ENCODE data around the gene TLN1.

TLN1 gene

GRCh38 chr9:35690294-35690613 is 41.7 kb downstream of the TLN1 start:
- Histone ChIP-seq H3K4me3 (ENCODE audit: low read depth, low read length) (peak overlapping the region; percentile 58), H3K36me3 (ENCODE audit: control insufficient read depth in 2 of 2, insufficient read depth in 1 of 2, low read length in 2 of 2) (peaks cover 0 to 4% of the 10 kb centered on the region in 2 experiments; a peak in 1 of 3 replicates), H3K4me1 (ENCODE audit: control insufficient read depth, insufficient read depth, low read length) (peaks cover 3% of the 10 kb centered on the region; the same call in 1 of the 2 replicates), H3K9me3 (ENCODE audit: control insufficient read depth, insufficient read depth, low read depth, low read length) (no peaks in the 10 kb centered on the region), H3K27ac (ENCODE audit: extremely low read depth, low read depth, low read length) (no peak overlapping the region)
- ChIA-PET POLR2A (interaction anchor here (0.7 to 2.9 kb wide), 11 partner anchors 10 to 342 kb away, joined by 3 to 23 read pairs (median 7); partner anchors contain the start of genes ARHGEF39, CCDC107, CREB3 and HRCT1), CTCF (interaction anchor here (0.7 to 9.0 kb wide), 5 partner anchors 25 to 86 kb away, joined by 3 to 157 read pairs (median 3); partner anchors contain the start of genes ARHGEF39, CCDC107 and RMRP)
- TF ChIP-seq ZNF426 (tag by site-specific recombination; IDR thresholded peaks at IDR 0.05) = no peak
- TF ChIP-seq KLF7 (tag by site-specific recombination; IDR thresholded peaks at IDR 0.05; ENCODE audit: borderline replicate concordance) = no peak
- no peak for TF ChIP-seq ZNF670 (tag by site-specific recombination; IDR thresholded peaks at IDR 0.05; ENCODE audit: low read depth)
- TF ChIP-seq ZNF510 (tag by site-specific recombination; IDR thresholded peaks at IDR 0.05; ENCODE audit: insufficient replicate concordance) = no peak
- no peak for TF ChIP-seq ZNF324 (tag by site-specific recombination; IDR thresholded peaks at IDR 0.05)
- no peak for TF ChIP-seq ZNF792 (tag by site-specific recombination; IDR thresholded peaks at IDR 0.05)

DNA sequence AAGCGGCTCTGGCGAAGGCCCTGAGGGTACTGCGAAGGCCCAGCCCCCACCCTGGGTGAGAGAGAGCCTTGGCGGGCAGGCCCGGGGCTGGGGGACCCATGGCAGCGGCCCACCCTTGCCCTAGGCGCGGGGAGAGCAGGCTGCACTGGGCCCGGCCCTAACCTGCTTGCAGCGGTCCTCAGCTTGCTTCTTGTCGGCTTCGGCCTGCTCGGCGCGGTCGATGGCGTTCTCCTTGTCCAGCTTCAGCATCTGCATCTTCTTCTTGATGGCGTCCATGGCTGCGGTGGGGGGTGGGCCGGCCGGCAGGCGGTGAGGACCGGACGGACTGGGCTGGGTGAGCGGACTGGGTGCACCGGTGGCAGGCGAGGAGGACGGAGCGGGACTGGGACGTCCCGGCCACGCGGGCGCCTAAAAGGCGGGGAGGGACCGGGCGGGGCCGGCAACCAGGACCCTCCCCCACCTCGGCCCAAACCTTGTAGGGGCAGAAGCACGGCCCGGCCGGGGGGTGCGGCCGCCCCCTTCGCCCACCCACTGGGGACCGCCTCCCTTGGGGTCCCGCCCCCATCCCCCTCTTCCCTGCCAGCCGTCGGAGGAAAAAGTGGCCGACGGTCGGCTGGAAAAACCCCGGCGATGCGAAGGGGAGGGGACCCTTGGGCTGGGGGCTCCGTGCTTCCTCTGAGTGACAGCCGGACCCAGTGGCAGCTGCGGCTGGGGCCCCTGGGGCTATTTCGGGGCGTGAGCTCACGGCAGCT is 42.3 kb downstream of the TLN1 start, which contains the start of gene TPM2:
TSS of gene TPM2 (minus strand) at position 384 of the 752 bp plus-strand sequence. CDS start at position 276, 108 bp downstream.
- H3K4me3 ChIP-seq (ENCODE audit: low read depth, low read length) = peak within 1 kb of the TSS; percentile 58
- peaks cover 3% of the 10 kb centered on the region; the same call in 1 of the 2 replicates for H3K4me1 ChIP-seq (ENCODE audit: control insufficient read depth, insufficient read depth, low read length)
- peaks cover 0 to 10% of the 10 kb centered on the region in 2 experiments; a peak in 1 of 3 replicates for H3K36me3 ChIP-seq (ENCODE audit: control insufficient read depth in 2 of 2, insufficient read depth in 1 of 2, low read length in 2 of 2)
- POLR2A ChIA-PET = interaction anchor here (0.5 to 2.9 kb wide), 8 partner anchors 25 to 73 kb away, joined by 3 to 23 read pairs (median 9); partner anchors contain the start of genes ARHGEF39, CCDC107, CREB3 and RMRP
- TF ChIP-seq KLF8 (tag by site-specific recombination; IDR thresholded peaks at IDR 0.05) (peak; percentile 35; the same call in 1 of the 2 replicates), ZNF433 (tag by site-specific recombination; IDR thresholded peaks at IDR 0.05; ENCODE audit: low read depth) (no peak)
- peak within 1 kb of the TSS; percentile 56; the same call in 1 of the 2 replicates for H3K27ac ChIP-seq (ENCODE audit: extremely low read depth, low read depth, low read length)
- CTCF ChIA-PET = interaction anchor here (0.7 to 9.0 kb wide), 3 partner anchors 29 to 42 kb away, joined by 3 to 157 read pairs (median 13); partner anchors contain the start of genes ARHGEF39, CCDC107 and RMRP
- H3K9me3 ChIP-seq (ENCODE audit: control insufficient read depth, insufficient read depth, low read depth, low read length) = no peaks in the 10 kb centered on the region

- ChIA-PET POLR2A (interaction anchor here (1.1 to 2.3 kb wide), 5 partner anchors 8 to 31 kb away, joined by 3 to 7 read pairs (median 4); partner anchors contain the start of genes ARHGEF39, CCDC107 and RMRP), CTCF (interaction anchor here (0.6 to 2.4 kb wide), 7 partner anchors 7 to 43 kb away, joined by 3 to 23 read pairs (median 5); partner anchors contain the start of genes ARHGEF39 and CCDC107)
- TF ChIP-seq EGR2 (tag by site-specific recombination; IDR thresholded peaks at IDR 0.05; ENCODE audit: low read depth) = peak; percentile 81
- peak; percentile 67 for TF ChIP-seq ZNF664 (tag by site-specific recombination; IDR thresholded peaks at IDR 0.05)
- TF ChIP-seq, protein P1, sequence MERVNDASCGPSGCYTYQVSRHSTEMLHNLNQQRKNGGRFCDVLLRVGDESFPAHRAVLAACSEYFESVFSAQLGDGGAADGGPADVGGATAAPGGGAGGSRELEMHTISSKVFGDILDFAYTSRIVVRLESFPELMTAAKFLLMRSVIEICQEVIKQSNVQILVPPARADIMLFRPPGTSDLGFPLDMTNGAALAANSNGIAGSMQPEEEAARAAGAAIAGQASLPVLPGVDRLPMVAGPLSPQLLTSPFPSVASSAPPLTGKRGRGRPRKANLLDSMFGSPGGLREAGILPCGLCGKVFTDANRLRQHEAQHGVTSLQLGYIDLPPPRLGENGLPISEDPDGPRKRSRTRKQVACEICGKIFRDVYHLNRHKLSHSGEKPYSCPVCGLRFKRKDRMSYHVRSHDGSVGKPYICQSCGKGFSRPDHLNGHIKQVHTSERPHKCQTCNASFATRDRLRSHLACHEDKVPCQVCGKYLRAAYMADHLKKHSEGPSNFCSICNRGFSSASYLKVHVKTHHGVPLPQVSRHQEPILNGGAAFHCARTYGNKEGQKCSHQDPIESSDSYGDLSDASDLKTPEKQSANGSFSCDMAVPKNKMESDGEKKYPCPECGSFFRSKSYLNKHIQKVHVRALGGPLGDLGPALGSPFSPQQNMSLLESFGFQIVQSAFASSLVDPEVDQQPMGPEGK (tag by site-specific recombination; IDR thresholded peaks at IDR 0.05) = no peak
- TF ChIP-seq, protein P2, sequence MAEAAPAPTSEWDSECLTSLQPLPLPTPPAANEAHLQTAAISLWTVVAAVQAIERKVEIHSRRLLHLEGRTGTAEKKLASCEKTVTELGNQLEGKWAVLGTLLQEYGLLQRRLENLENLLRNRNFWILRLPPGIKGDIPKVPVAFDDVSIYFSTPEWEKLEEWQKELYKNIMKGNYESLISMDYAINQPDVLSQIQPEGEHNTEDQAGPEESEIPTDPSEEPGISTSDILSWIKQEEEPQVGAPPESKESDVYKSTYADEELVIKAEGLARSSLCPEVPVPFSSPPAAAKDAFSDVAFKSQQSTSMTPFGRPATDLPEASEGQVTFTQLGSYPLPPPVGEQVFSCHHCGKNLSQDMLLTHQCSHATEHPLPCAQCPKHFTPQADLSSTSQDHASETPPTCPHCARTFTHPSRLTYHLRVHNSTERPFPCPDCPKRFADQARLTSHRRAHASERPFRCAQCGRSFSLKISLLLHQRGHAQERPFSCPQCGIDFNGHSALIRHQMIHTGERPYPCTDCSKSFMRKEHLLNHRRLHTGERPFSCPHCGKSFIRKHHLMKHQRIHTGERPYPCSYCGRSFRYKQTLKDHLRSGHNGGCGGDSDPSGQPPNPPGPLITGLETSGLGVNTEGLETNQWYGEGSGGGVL (tag by site-specific recombination; IDR thresholded peaks at IDR 0.05) = peak; percentile 56
- no peak for TF ChIP-seq ZNF391 (tag by site-specific recombination; IDR thresholded peaks at IDR 0.05; ENCODE audit: borderline replicate concordance, low read depth)
- no peak for TF ChIP-seq ZNF548 (tag by site-specific recombination; IDR thresholded peaks at IDR 0.05)
- no peak for TF ChIP-seq PRDM4 (tag by site-specific recombination; IDR thresholded peaks at IDR 0.05)
- TF ChIP-seq OSR2 (tag by site-specific recombination; IDR thresholded peaks at IDR 0.05) = 0 out of 2 replicates have a peak, but pooled peaks have one; percentile 10
- TF ChIP-seq, protein P3, sequence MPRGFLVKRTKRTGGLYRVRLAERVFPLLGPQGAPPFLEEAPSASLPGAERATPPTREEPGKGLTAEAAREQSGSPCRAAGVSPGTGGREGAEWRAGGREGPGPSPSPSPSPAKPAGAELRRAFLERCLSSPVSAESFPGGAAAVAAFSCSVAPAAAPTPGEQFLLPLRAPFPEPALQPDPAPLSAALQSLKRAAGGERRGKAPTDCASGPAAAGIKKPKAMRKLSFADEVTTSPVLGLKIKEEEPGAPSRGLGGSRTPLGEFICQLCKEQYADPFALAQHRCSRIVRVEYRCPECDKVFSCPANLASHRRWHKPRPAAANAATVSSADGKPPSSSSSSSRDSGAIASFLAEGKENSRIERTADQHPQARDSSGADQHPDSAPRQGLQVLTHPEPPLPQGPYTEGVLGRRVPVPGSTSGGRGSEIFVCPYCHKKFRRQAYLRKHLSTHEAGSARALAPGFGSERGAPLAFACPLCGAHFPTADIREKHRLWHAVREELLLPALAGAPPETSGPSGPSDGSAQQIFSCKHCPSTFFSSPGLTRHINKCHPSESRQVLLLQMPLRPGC (tag by site-specific recombination; IDR thresholded peaks at IDR 0.05) = peak; percentile 64
- no peak for TF ChIP-seq ZNF214 (tag by site-specific recombination; IDR thresholded peaks at IDR 0.05; ENCODE audit: borderline replicate concordance)
Observed at GRCh38 chr9:35688558-35689541, 43.1 kb downstream of the TLN1 start.

More at GRCh38 chr9:35688558-35689541, 43.1 kb downstream of the TLN1 start:
- Histone ChIP-seq H3K36me3 (ENCODE audit: control insufficient read depth in 2 of 2, insufficient read depth in 1 of 2, low read length in 2 of 2) (peaks cover 0 to 18% of the 10 kb centered on the region in 2 experiments; a peak in 1 of 3 replicates), H3K4me3 (ENCODE audit: low read depth, low read length) (no peak overlapping the region), H3K4me1 (ENCODE audit: control insufficient read depth, insufficient read depth, low read length) (peaks cover 3% of the 10 kb centered on the region; the same call in 1 of the 2 replicates), H3K27ac (ENCODE audit: extremely low read depth, low read depth, low read length) (no peak overlapping the region; the same call in 1 of the 2 replicates), H3K9me3 (ENCODE audit: control insufficient read depth, insufficient read depth, low read depth, low read length) (no peaks in the 10 kb centered on the region)
